ENCODE measurements around the gene CPZ.

DNA sequence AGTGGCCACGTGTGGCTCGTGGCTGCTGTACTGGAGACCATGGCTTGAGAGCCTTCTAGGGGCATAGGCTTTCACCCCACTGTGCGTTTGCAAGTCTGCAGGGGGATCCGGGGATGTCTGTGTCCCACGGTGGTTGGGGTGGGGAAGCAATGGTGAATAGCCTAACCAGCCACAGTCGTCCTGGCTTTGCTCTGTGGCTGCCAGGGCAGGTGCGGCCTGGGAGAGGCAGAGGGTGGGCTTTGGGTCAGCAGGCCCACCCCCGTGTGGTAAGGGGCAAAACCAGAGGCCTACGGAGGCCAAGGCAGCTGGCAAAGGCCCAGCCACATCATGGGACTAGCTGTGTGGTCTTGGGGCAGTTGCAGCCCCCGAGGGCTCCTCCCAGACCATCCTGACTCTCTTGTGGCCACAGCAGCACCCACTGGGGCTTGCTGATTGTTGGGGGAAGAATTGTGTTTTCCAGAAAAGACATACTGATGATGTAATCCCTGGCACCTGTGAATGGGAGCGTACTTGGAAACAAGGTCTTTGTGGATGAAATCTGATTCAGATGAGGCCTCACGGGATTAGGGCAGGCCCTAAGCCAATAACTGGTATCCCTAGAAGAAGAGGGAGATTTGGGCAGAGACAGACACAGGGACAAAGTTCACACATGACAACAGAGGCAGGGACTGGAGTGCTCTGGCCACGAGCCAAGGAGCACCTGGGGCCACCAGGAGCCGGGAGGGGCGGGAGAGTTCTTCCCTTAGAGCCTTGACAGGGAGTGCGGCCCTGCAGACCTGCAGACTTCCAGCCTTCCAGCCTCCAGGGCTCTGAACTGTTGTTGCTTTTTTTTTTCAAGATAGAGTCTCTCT lies 2.9 kb downstream of the CPZ start:
- TF ChIP-seq CTCF (IDR thresholded peaks at IDR 0.05; ENCODE audit: low read length) (no peak), EZH2 (IDR thresholded peaks at IDR 0.05; ENCODE audit: borderline replicate concordance, low read length) (no peak)

All from OCI-LY1 (cell line).